HG02884 (cell line): ENCODE results near the gene AKAP6.

Experiments
- ATAC-seq: cut with Tn5 transposase; IDR thresholded peaks from one replicate; pipeline ENCODE4 v1.9.1; 2021; ENCODE audit warnings: mild to moderate bottlenecking, moderate library complexity; ENCODE audit not compliant: unreplicated experiment

Gene AKAP6

DNA sequence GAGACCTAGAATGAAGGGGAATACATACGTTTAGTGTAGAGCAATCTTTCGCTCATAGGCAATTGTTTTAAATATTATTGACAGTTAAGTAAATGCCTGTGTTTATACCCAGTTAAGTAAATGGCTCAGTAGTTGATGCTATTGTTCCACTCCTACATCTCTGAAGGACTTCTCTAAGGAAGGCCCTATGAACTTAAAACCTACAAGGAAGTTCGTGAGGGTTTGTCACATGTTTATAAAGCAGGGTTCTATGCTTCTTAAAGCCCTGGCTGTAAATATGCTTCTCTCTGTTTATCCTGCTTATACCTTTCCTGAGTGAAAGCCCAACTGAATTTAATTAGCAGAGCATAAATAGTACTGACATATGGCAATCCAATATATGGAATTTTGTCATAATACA, 327.5 kb downstream of the AKAP6 start:
- ATAC-seq: no peak

DNA sequence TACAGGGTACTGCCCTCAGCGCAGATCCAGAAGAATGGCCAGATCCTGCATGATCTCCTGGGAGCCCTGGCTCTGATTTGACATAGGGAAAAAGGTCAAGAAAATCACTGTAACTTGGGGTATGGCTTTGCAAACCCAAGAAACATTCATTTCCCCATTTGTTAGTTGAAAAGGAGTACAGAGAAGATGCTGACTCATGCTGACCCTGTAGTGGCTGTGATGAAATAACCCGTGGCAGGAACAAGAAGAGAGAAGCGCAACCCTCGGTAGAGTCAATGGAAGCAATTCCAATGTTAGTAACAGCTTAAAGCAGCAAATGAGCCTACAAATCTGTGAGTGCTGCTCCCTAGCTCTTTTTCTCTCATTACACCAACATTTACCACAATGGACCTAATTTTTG, 328.0 kb downstream of the AKAP6 start:
- peak; percentile 74 for ATAC-seq

DNA sequence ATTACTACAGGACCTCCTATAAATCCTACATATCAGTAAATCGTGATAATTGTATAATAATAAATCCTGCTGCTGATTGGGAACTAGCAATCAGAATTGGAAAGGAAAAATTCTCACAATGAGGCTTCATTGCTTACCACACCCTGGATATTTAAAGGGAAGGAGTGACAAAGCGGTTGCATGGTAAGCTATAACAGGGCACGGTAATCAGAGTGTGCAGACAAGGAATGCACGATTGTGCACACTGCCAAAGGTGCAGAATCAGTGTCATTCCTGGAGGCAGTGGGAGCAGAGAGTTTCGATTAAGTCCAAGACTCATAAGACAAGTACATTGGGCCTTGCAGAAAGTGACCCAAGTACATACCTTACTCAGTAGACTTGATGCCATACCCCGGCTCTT, 332.1 kb downstream of the AKAP6 start:
- no peak for ATAC-seq

DNA sequence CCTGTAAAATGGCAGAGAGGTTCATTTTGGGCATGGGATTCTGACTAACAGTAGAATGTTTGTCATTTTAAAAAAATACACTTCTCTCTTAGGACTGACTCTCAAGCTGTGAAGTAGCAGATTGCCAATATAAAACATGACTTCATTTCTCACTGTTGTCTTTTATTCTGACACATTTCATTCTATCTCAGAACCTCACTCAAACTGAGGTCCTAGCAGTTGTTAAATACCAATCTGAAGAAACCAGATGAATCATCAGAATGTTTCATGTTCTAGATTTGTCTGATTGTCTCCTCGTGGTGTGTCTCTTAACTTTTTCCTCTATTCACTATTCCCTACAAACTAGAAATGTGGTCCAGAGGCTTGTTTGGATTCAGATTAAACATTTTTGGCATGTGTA, 333.1 kb downstream of the AKAP6 start:
- no peak for ATAC-seq

- ATAC-seq: no peak
These were observed 337.2 kb downstream of the AKAP6 start for GRCh38 chr14:32666308-32666707.

DNA sequence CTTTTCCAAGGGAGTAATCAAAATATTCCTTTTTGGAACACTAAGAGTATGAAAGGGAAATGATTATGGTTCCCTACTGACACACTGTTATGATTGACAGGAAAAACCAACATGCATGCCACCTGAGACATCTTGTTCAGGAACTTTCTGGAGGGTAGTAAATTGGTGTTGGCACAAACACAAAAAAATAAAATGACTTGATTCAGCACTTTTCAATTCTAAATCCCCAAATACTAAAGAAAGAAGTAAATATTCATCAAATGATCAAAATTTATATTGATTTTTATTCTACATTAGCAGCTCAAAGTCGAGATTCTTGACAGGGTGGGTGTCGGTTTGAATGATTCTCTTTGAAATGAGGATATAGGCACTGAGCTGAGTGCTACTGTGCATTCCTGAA, 338.2 kb downstream of the AKAP6 start:
- no peak for ATAC-seq

DNA sequence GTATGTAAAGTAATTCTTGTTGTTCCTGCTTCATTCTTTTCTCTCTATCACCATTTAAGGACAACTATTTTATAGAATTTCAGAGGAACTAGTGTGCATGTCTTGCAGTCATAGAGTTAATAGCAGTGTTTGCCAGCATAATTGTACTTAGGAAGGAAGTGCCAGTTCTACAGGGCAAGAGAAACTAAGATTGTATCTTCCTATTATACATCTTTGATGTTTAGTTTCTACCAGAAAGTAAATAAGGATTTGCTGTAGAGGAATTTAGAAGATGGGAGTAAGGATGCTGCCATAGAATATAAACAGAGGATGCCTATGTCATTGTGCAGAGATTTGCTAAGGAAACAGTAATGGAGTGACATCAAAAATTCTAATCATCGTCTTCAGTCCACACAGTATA, 338.7 kb downstream of the AKAP6 start:
- no peak for ATAC-seq

GRCh38 chr14:32669391-32669790, 340.3 kb downstream of the AKAP6 start:
- no peak for ATAC-seq

- ATAC-seq: no peak
These were observed 346.3 kb downstream of the AKAP6 start for GRCh38 chr14:32675433-32675832.

DNA sequence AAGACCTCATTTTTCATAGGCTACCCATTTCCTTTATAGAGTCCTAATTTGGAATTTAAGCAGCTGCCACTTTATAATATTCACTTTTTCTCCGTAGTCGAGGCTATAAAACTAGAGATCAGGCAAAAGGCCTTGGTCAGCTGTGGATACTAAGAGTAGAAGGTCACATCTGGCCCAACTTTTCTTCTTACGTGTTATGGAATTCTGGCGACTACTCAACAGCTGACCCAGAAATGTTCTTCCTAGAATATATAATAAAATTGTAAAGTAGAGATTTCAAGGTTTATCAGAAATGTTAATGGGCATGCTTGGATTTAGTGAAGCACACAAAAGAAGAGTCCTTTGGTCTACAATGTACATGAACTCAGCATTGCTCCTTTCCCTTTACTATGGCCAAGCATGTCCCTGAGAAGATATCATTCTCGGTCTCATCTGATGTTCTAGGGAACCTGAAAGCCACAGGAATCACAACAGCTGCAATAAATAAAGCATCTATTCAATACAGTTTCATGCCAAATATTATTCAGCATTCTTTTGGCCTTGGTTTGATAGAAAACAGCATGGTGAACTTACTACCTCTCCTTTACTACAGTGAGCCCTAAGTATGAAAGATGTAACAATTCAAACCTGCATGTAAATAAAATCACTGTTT, 348.2 kb downstream of the AKAP6 start:
- no peak for ATAC-seq

- no peak for ATAC-seq
These were observed 349.0 kb downstream of the AKAP6 start for GRCh38 chr14:32678088-32678487.

DNA sequence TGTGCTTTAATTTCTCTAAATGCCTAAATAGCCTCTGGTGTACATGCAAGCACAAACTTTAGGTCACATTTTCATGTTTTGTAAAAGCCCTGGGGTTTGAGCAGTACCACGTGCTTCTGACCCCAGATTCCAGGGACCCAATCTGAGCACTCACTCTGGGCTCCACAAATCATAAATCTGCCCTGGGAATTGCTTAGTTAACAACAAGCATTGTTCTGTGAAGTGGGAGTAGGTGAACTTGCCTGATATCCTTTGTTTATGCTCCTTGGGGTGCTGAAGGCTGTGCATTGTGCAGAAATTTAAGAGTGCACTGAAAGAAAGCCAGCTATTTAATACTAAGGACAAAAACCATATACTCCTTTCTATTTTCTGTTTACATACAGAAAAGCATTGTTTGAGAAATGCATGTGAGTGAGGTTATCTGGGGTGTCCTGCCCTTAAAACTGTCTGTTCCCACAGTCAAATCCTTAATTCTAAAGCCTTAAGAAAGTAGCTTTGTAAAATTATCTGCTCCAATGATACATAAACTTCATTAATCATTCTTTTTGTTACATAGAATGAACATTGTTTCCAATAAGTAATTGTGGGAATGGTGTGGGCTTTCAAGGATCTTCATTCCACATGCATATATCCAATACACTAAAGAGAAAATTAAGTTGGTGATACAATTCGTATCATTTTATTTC, 351.0 kb downstream of the AKAP6 start:
- no peak for ATAC-seq

- no peak for ATAC-seq
These were observed 352.5 kb downstream of the AKAP6 start for GRCh38 chr14:32681598-32681997.

- ATAC-seq: no peak
These were observed 353.1 kb downstream of the AKAP6 start for GRCh38 chr14:32682214-32682613.

- ATAC-seq: no peak
These were observed 354.6 kb downstream of the AKAP6 start for GRCh38 chr14:32683679-32684078.

- no peak for ATAC-seq
These were observed 359.8 kb downstream of the AKAP6 start for GRCh38 chr14:32688941-32689340.

DNA sequence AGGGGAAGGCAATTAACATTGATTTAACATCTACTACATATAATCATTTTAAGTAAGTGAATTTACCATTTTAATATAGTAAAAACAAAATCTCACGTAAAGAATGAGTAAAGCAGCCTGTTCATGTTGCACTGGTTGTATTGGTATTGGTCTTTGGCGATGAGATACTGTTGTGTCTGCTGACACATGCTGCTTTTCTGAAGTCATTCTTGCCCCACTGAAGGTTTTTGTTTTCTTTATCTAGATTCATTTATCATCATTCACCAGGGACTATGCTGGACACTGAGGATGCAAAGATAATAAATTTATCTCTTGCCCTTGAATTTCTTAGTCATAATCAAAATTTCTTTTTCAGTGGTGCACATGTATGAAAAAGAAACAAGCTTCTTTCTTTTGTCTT, 363.3 kb downstream of the AKAP6 start:
- no peak for ATAC-seq

- ATAC-seq: no peak
These were observed 364.0 kb downstream of the AKAP6 start for GRCh38 chr14:32693114-32693513.

- no peak for ATAC-seq
These were observed 365.8 kb downstream of the AKAP6 start for GRCh38 chr14:32694795-32695449.

DNA sequence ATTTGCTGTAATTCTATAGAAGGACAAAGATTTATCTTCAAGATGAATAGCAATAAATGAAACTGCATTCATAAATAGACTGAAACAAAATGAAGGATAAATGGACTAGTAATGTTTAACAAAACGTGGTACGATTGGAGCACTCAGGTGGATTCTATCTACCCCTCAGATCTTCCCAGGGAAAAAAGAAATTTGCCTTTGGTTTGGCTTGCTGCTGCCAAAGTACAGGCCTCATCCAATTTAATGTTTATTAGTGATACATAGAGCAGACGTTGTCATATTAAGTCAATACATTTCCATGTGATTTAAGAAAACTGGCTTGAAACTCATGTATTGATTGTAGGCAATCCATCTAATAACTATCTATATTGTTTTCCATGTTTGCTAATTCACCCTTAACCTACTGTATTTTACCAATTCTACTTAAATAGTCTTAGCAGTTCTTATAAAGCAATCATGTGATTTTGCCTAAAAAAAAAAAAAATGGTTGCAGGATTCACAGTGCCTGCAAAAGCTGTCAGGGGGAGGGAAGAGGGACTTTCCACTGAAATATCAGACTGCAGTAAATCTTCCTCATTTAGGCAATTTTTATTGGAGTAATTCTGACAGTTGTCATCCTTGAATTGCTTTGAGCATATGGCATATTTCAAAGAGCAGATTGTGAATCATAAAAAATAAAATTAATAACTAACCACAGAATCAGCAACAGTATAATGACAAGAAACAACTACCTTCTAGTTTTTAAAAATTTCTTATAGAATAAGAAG, 367.4 kb downstream of the AKAP6 start:
- no peak for ATAC-seq

GRCh38 chr14:32697114-32697513, 368.0 kb downstream of the AKAP6 start:
- ATAC-seq: no peak

- ATAC-seq: no peak
These were observed 368.6 kb downstream of the AKAP6 start for GRCh38 chr14:32697704-32698103.
